Parathyroid adenoma (tissue), 2 donors: ENCODE measurements around the gene OTC.

Experiments used
- H2AFZ ChIP-seq: fragments of 300-600 bp; sonication (generic); one replicate; pipeline ENCODE4 v1.7.0; 2017; ENCODE audit warnings: antibody characterized with exemption, mild to moderate bottlenecking
- H3K27ac ChIP-seq: fragments of 300-600 bp; sonication (generic); one replicate; pipeline ENCODE4 v1.7.0; 2017
- H3K27me3 ChIP-seq: fragments of 300-600 bp; sonication (generic); one replicate; pipeline ENCODE4 v1.7.0; 2017; ENCODE audit warnings: low read length; ENCODE audit not compliant: control insufficient read depth, insufficient read depth
- H3K36me3 ChIP-seq: fragments of 300-600 bp; sonication (generic); one replicate; pipeline ENCODE4 v1.7.0; 2017; ENCODE audit warnings: low read length; ENCODE audit not compliant: control insufficient read depth, insufficient read depth
- H3K4me1 ChIP-seq: fragments of 300-600 bp; sonication (generic); one replicate; pipeline ENCODE4 v1.7.0; 2017; ENCODE audit warnings: control low read depth
- H3K4me2 ChIP-seq: fragments of 300-600 bp; sonication (generic); one replicate; pipeline ENCODE4 v1.7.0; 2017; ENCODE audit warnings: low read length
- H3K4me3 ChIP-seq: fragments of 300-600 bp; sonication (generic); one replicate; pipeline ENCODE4 v1.7.0; 2017; ENCODE audit warnings: low read depth, low read length
- H3K79me2 ChIP-seq: fragments of 300-600 bp; sonication (generic); one replicate; pipeline ENCODE4 v1.7.0; 2017; ENCODE audit warnings: control low read depth
- H3K9ac ChIP-seq: fragments of 300-600 bp; sonication (generic); one replicate; pipeline ENCODE4 v1.7.0; 2017; ENCODE audit warnings: mild to moderate bottlenecking
- H3K9me3 ChIP-seq: fragments of 300-600 bp; sonication (generic); one replicate; pipeline ENCODE4 v1.7.0; 2017; ENCODE audit warnings: low read length; ENCODE audit not compliant: control insufficient read depth
- CTCF ChIP-seq: fragments of 300-600 bp; sonication (generic); IDR thresholded peaks from one replicate; pipeline ENCODE4 v1.7.0; 2017; ENCODE audit warnings: antibody characterized with exemption, mild to moderate bottlenecking
- donor health status: primary hyperparathyroidism.

Gene OTC

DNA sequence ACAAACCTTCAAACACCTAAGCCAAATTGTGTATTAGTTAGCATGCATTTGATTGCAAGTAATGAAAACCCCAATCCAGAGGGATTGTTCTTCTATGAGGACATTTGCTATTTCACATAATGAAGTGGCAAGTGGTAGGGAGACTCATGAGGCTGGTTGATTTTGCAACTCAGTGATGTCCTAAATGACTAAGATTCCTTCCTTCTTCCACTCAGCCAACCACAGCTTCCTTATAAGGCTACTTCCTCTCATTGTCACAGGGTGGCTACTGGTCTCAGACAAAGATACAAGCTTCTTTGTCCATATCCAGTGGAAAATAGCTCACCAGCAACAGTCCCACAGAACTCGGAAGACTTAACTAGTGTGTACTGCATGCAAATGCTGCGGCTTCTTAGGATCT lies 5.3 kb upstream of the OTC start:
- H3K9me3 ChIP-seq = no peaks in the 10 kb centered on the region
- H3K4me1 ChIP-seq = no peaks in the 10 kb centered on the region
- H3K27me3 ChIP-seq = no peaks in the 10 kb centered on the region
- no peak overlapping the region for H3K4me2 ChIP-seq
- H3K79me2 ChIP-seq = no peaks in the 10 kb centered on the region
- no peaks in the 10 kb centered on the region for H3K36me3 ChIP-seq
- H3K27ac ChIP-seq = no peak overlapping the region
- H2AFZ ChIP-seq = no peak overlapping the region
- H3K4me3 ChIP-seq = no peak overlapping the region
- H3K9ac ChIP-seq = no peak overlapping the region
- TF ChIP-seq CTCF = no peak

DNA sequence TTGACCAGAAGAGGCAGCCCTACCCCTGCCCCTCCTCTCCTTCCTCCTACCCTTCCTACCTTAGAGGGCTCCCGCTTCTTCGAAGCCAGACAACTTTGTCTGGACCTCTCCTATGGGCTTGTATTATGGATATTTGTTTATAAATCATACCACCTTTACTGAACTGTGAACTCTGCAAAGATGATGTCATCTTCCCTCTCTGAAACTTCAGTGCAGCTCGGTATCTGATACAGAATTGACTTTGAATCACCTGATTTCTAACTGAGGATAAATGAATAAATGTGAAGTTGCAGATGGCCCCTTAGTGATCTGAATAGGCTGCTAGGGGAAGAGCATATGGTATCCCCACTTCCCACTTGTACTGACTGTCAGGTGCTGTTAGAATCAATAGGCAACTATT lies 1.1 kb upstream of the OTC start:
- no peak overlapping the region for H3K9ac ChIP-seq
- H3K4me3 ChIP-seq = no peak overlapping the region
- no peaks in the 10 kb centered on the region for H3K79me2 ChIP-seq
- no peak overlapping the region for H3K27ac ChIP-seq
- H3K4me1 ChIP-seq = no peaks in the 10 kb centered on the region
- no peak for TF ChIP-seq CTCF
- no peaks in the 10 kb centered on the region for H3K27me3 ChIP-seq
- no peaks in the 10 kb centered on the region for H3K9me3 ChIP-seq
- H3K4me2 ChIP-seq = no peak overlapping the region
- no peaks in the 10 kb centered on the region for H3K36me3 ChIP-seq
- H2AFZ ChIP-seq = no peak overlapping the region

- H3K9ac ChIP-seq = no peak overlapping the region
- no peaks in the 10 kb centered on the region for H3K36me3 ChIP-seq
- H3K79me2 ChIP-seq = no peaks in the 10 kb centered on the region
- H3K4me3 ChIP-seq = no peak overlapping the region
- no peak overlapping the region for H3K4me2 ChIP-seq
- H3K27me3 ChIP-seq = no peaks in the 10 kb centered on the region
- H3K4me1 ChIP-seq = no peaks in the 10 kb centered on the region
- TF ChIP-seq CTCF = no peak
- H3K9me3 ChIP-seq = no peaks in the 10 kb centered on the region
- H2AFZ ChIP-seq = no peak overlapping the region
- no peak overlapping the region for H3K27ac ChIP-seq
Observed at GRCh38 chrX:38356401-38356800, 4.0 kb downstream of the OTC start.

GRCh38 chrX:38357747-38358673 lies 5.6 kb downstream of the OTC start:
- no peak overlapping the region for H3K9ac ChIP-seq
- no peak overlapping the region for H3K27ac ChIP-seq
- no peaks in the 10 kb centered on the region for H3K9me3 ChIP-seq
- no peaks in the 10 kb centered on the region for H3K27me3 ChIP-seq
- H3K79me2 ChIP-seq = no peaks in the 10 kb centered on the region
- no peak overlapping the region for H3K4me3 ChIP-seq
- H3K4me2 ChIP-seq = no peak overlapping the region
- H3K4me1 ChIP-seq = no peaks in the 10 kb centered on the region
- H2AFZ ChIP-seq = no peak overlapping the region
- H3K36me3 ChIP-seq = no peaks in the 10 kb centered on the region
- no peak for TF ChIP-seq CTCF

- Histone ChIP-seq H3K4me1 (no peaks in the 10 kb centered on the region), H3K36me3 (no peaks in the 10 kb centered on the region), H3K79me2 (no peaks in the 10 kb centered on the region), H3K27me3 (no peaks in the 10 kb centered on the region), H3K9ac (no peak overlapping the region), H3K4me2 (no peak overlapping the region), H3K27ac (no peak overlapping the region), H2AFZ (no peak overlapping the region), H3K9me3 (no peaks in the 10 kb centered on the region), H3K4me3 (no peak overlapping the region)
- TF ChIP-seq CTCF = no peak
Observed at GRCh38 chrX:38363046-38363445, 10.6 kb downstream of the OTC start.
